ENCODE results near the gene ARSG.
"Not testable (repeated sequence)": the region's sequence is repeated elsewhere in the genome, so short reads cannot be mapped to it uniquely, and the experiment has no call there.

Gene ARSG

GRCh38 chr17:68328676-68329075 lies 37.4 kb downstream of the ARSG start:
- H3K4me3 Mint-ChIP-seq, result no peak overlapping the region
- ATAC-seq (replicated peaks; ENCODE audit: extremely low read depth, poor library complexity, severe bottlenecking), result no peak
- no peak overlapping the region for H3K27ac Mint-ChIP-seq (ENCODE audit: low read depth)
- DNase-seq (ENCODE audit: low spot score in 2 of 2), result no peak
- H3K9me3 Mint-ChIP-seq, result no peaks in the 10 kb centered on the region
- H3K4me1 Mint-ChIP-seq, result peaks cover 31% of the 10 kb centered on the region
- H3K27me3 Mint-ChIP-seq, result no peaks in the 10 kb centered on the region
- no peaks in the 10 kb centered on the region for H3K36me3 Mint-ChIP-seq (ENCODE audit: insufficient read depth)

GRCh38 chr17:68329331-68329730 lies 38.0 kb downstream of the ARSG start:
- ATAC-seq (replicated peaks; ENCODE audit: extremely low read depth, poor library complexity, severe bottlenecking), result no peak
- H3K27me3 Mint-ChIP-seq, result no peaks in the 10 kb centered on the region

GRCh38 chr17:68331932-68332331 lies 40.6 kb downstream of the ARSG start:
- H3K27me3 Mint-ChIP-seq, result not testable (repeated sequence)

More at GRCh38 chr17:68329331-68329730, 38.0 kb downstream of the ARSG start:
- H3K9me3 Mint-ChIP-seq, result no peaks in the 10 kb centered on the region
- no peak overlapping the region for H3K27ac Mint-ChIP-seq (ENCODE audit: low read depth)
- H3K36me3 Mint-ChIP-seq (ENCODE audit: insufficient read depth), result no peaks in the 10 kb centered on the region
- H3K4me1 Mint-ChIP-seq, result peaks cover 31% of the 10 kb centered on the region
- H3K4me3 Mint-ChIP-seq, result no peak overlapping the region
- DNase-seq (ENCODE audit: low spot score in 2 of 2), result no peak

GRCh38 chr17:68334393-68334792 lies 43.1 kb downstream of the ARSG start:
- Mint-ChIP-seq H3K27me3 (no peaks in the 10 kb centered on the region), H3K9me3 (no peaks in the 10 kb centered on the region)

More at GRCh38 chr17:68331932-68332331, 40.6 kb downstream of the ARSG start:
- not testable (repeated sequence) for H3K27ac Mint-ChIP-seq (ENCODE audit: low read depth); ATAC-seq (replicated peaks; ENCODE audit: extremely low read depth, poor library complexity, severe bottlenecking); H3K36me3 Mint-ChIP-seq (ENCODE audit: insufficient read depth); H3K4me3 Mint-ChIP-seq; H3K9me3 Mint-ChIP-seq; DNase-seq (ENCODE audit: low spot score in 2 of 2)
- H3K4me1 Mint-ChIP-seq, result peaks cover 30% of the 10 kb centered on the region

GRCh38 chr17:68341482-68341881 lies 50.2 kb downstream of the ARSG start:
- Mint-ChIP-seq H3K9me3 (no peaks in the 10 kb centered on the region), H3K4me1 (peaks cover 42% of the 10 kb centered on the region), H3K4me3 (no peak overlapping the region), H3K27me3 (no peaks in the 10 kb centered on the region), H3K27ac (ENCODE audit: low read depth) (no peak overlapping the region), H3K36me3 (ENCODE audit: insufficient read depth) (peaks cover 3% of the 10 kb centered on the region)
- no peak for ATAC-seq (replicated peaks; ENCODE audit: extremely low read depth, poor library complexity, severe bottlenecking)
- DNase-seq (ENCODE audit: low spot score in 2 of 2), result no peak

More at GRCh38 chr17:68334393-68334792, 43.1 kb downstream of the ARSG start:
- DNase-seq (ENCODE audit: low spot score in 2 of 2) (no peak), ATAC-seq (replicated peaks; ENCODE audit: extremely low read depth, poor library complexity, severe bottlenecking) (no peak)
- Mint-ChIP-seq H3K4me1 (peaks cover 20% of the 10 kb centered on the region), H3K27ac (ENCODE audit: low read depth) (no peak overlapping the region), H3K4me3 (no peak overlapping the region), H3K36me3 (ENCODE audit: insufficient read depth) (no peaks in the 10 kb centered on the region)

DNA sequence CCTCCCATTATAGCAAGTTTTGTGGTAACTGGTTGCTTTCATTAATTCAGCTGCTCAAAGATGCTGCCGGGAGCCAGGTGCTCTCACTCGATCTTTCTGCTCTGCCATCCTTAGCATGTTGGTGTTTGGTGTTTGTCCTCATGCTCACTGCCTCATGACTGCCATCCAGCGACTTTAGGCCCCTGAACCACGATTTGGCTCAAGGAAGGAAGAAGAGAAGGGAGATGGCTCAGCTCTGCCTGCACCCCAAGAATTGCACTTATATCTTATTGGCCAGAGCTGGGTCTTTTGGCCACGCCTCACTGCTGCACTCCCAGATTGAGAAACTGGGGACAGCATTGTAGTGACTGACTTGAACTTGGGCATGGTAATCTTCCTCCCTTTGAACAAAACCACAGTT lies 52.7 kb downstream of the ARSG start:
- no peak for DNase-seq (ENCODE audit: low spot score in 2 of 2)
- H3K9me3 Mint-ChIP-seq, result no peaks in the 10 kb centered on the region
- ATAC-seq (replicated peaks; ENCODE audit: extremely low read depth, poor library complexity, severe bottlenecking), result no peak
- H3K4me3 Mint-ChIP-seq, result peak overlapping the region; percentile 55
- peaks cover 4% of the 10 kb centered on the region for H3K36me3 Mint-ChIP-seq (ENCODE audit: insufficient read depth)
- H3K4me1 Mint-ChIP-seq, result peaks cover 62% of the 10 kb centered on the region
- H3K27me3 Mint-ChIP-seq, result no peaks in the 10 kb centered on the region
- peak overlapping the region; percentile 93 for H3K27ac Mint-ChIP-seq (ENCODE audit: low read depth)

DNA sequence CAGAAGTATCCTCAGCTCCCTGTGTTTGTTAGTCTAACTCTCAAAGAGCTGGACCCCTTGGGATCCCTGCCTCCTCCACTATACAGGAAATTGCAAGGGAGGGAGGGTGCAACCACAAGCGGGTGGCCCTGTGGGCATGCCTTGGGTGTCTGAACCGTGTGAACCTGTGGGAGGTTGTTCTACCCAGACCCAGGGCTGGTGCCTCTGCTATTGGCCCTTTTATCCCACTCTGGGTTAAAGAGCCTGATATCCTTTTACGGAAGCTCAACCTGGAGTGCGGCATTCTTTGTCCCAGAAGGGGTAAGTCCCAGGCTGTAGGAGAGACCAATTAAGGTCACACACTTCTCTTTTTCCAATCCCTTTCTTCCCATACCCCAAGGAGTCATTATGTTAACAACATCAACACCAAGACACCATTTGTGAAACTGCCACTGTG lies 53.4 kb downstream of the ARSG start:
- peak overlapping the region; percentile 93 for H3K27ac Mint-ChIP-seq (ENCODE audit: low read depth)

GRCh38 chr17:68346448-68346847 lies 55.2 kb downstream of the ARSG start:
- ATAC-seq (replicated peaks; ENCODE audit: extremely low read depth, poor library complexity, severe bottlenecking), result peak; percentile 81
- Mint-ChIP-seq H3K4me3 (peak overlapping the region; percentile 79), H3K36me3 (ENCODE audit: insufficient read depth) (peaks cover 5% of the 10 kb centered on the region), H3K27me3 (no peaks in the 10 kb centered on the region), H3K9me3 (no peaks in the 10 kb centered on the region), H3K27ac (ENCODE audit: low read depth) (peak overlapping the region; percentile 93), H3K4me1 (peaks cover 75% of the 10 kb centered on the region)
- peak; percentile 51 to 72 for DNase-seq (ENCODE audit: low spot score in 2 of 2)

More for the DNA sequence above, 53.4 kb downstream of the ARSG start:
- peak; percentile 73 for ATAC-seq (replicated peaks; ENCODE audit: extremely low read depth, poor library complexity, severe bottlenecking)
- no peaks in the 10 kb centered on the region for H3K9me3 Mint-ChIP-seq
- peak overlapping the region; percentile 55 for H3K4me3 Mint-ChIP-seq
- peak; percentile 33 to 48 for DNase-seq (ENCODE audit: low spot score in 2 of 2)
- no peaks in the 10 kb centered on the region for H3K27me3 Mint-ChIP-seq
- H3K4me1 Mint-ChIP-seq, result peaks cover 67% of the 10 kb centered on the region
- peaks cover 4% of the 10 kb centered on the region for H3K36me3 Mint-ChIP-seq (ENCODE audit: insufficient read depth)

DNA sequence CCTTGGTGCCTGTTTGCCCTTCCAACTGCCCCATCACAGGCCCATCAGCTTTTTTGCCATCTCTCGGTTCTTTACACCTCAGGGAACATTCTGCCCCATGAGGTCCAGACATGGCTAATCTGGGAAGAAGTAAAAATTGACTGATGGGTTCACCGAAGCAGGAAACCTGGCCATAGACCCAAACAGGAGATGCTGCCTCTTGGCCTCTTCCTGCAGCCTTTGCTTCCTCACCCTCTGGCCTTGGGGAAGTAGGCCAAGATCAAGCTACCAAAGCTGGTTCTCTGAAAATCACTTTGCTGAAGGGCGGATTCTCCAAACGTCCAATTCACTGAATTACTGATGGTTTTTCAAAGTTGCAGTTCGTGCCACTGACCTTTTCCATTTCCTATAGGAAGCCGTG lies 56.1 kb downstream of the ARSG start:
- Mint-ChIP-seq H3K4me1 (peaks cover 83% of the 10 kb centered on the region), H3K36me3 (ENCODE audit: insufficient read depth) (peaks cover 10% of the 10 kb centered on the region), H3K9me3 (no peaks in the 10 kb centered on the region), H3K4me3 (peak overlapping the region; percentile 79), H3K27ac (ENCODE audit: low read depth) (peak overlapping the region; percentile 93), H3K27me3 (no peaks in the 10 kb centered on the region)
- no peak for ATAC-seq (replicated peaks; ENCODE audit: extremely low read depth, poor library complexity, severe bottlenecking)
- no peak for DNase-seq (ENCODE audit: low spot score in 2 of 2)

GRCh38 chr17:68349157-68349556 lies 57.9 kb downstream of the ARSG start:
- Mint-ChIP-seq H3K36me3 (ENCODE audit: insufficient read depth) (peaks cover 12% of the 10 kb centered on the region), H3K27me3 (no peaks in the 10 kb centered on the region), H3K4me1 (peaks cover 89% of the 10 kb centered on the region), H3K4me3 (peak overlapping the region; percentile 79), H3K9me3 (no peaks in the 10 kb centered on the region), H3K27ac (ENCODE audit: low read depth) (peak overlapping the region; percentile 93)
- ATAC-seq (replicated peaks; ENCODE audit: extremely low read depth, poor library complexity, severe bottlenecking), result no peak
- DNase-seq (ENCODE audit: low spot score in 2 of 2), result no peak

- Mint-ChIP-seq H3K27ac (ENCODE audit: low read depth) (peak overlapping the region; percentile 96), H3K9me3 (no peaks in the 10 kb centered on the region), H3K4me1 (peaks cover 82% of the 10 kb centered on the region), H3K4me3 (peak overlapping the region; percentile 66), H3K27me3 (no peaks in the 10 kb centered on the region), H3K36me3 (ENCODE audit: insufficient read depth) (peaks cover 10% of the 10 kb centered on the region)
- no peak for ATAC-seq (replicated peaks; ENCODE audit: extremely low read depth, poor library complexity, severe bottlenecking)
- DNase-seq (ENCODE audit: low spot score in 2 of 2), result no peak
These were observed 60.1 kb downstream of the ARSG start for GRCh38 chr17:68351395-68351794.

GRCh38 chr17:68352041-68352440 lies 60.7 kb downstream of the ARSG start:
- H3K4me1 Mint-ChIP-seq, result peaks cover 82% of the 10 kb centered on the region
- no peaks in the 10 kb centered on the region for H3K9me3 Mint-ChIP-seq
- no peak for DNase-seq (ENCODE audit: low spot score in 2 of 2)
- peak overlapping the region; percentile 96 for H3K27ac Mint-ChIP-seq (ENCODE audit: low read depth)
- peak overlapping the region; percentile 66 for H3K4me3 Mint-ChIP-seq
- no peaks in the 10 kb centered on the region for H3K27me3 Mint-ChIP-seq
- ATAC-seq (replicated peaks; ENCODE audit: extremely low read depth, poor library complexity, severe bottlenecking), result no peak
- H3K36me3 Mint-ChIP-seq (ENCODE audit: insufficient read depth), result peaks cover 13% of the 10 kb centered on the region

DNA sequence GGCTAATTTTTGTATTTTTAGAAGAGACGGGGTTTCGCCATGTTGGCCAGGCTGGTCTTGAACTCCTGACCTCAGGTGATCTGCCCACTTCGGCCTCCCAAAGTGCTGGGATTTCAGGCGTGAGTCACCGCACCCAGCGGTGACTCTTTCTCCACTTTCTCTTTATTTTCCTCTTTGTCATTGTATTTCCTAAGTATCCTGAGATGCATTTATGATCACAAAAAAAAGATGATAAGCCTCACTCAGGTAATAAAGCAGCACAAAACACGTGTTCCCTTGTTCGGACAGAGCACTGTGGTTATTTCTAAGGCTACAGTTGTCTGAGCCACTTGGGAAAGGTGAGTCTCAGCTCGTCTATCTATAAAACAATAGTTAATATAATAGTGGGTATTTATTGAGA lies 61.4 kb downstream of the ARSG start:
- H3K36me3 Mint-ChIP-seq (ENCODE audit: insufficient read depth), result peaks cover 13% of the 10 kb centered on the region
- not testable (repeated sequence) for H3K27me3 Mint-ChIP-seq; ATAC-seq (replicated peaks; ENCODE audit: extremely low read depth, poor library complexity, severe bottlenecking); H3K9me3 Mint-ChIP-seq; DNase-seq (ENCODE audit: low spot score in 2 of 2)
- H3K27ac Mint-ChIP-seq (ENCODE audit: low read depth), result peak overlapping the region; percentile 96
- H3K4me1 Mint-ChIP-seq, result peaks cover 82% of the 10 kb centered on the region
- H3K4me3 Mint-ChIP-seq, result peak overlapping the region; percentile 57
